Measurements from ENCODE around the gene F2.

The F2 gene

GRCh38 chr11:46760429-46761128 lies 41.6 kb downstream of the F2 start:
- no peak overlapping the region for H3K27ac ChIP-seq (ENCODE audit: low read length, poor library complexity, severe bottlenecking)
- H3K18ac ChIP-seq (ENCODE audit: low read depth in 1 of 2, low read length in 2 of 2), result no peak overlapping the region
- no peak overlapping the region for H3K23ac ChIP-seq (ENCODE audit: low read length in 2 of 2)
- peaks cover 5% of the 10 kb centered on the region for H3K79me1 ChIP-seq (replicated peaks; ENCODE audit: low read length, poor library complexity, severe bottlenecking)
- H3K4me2 ChIP-seq (ENCODE audit: low read length, poor library complexity, severe bottlenecking), result no peak overlapping the region
- no peak overlapping the region for H3K14ac ChIP-seq (ENCODE audit: low read length in 2 of 2)
- no peak overlapping the region for H2BK5ac ChIP-seq (ENCODE audit: low read depth, low read length, poor library complexity, severe bottlenecking)
- H3K4ac ChIP-seq (ENCODE audit: low read depth in 1 of 2, low read length in 2 of 2), result no peak overlapping the region
- over 99% methylated on average over 4 of the region's 6 CpGs for WGBS
- H2BK15ac ChIP-seq (ENCODE audit: low read depth, poor library complexity, severe bottlenecking), result no peak overlapping the region
- no peaks in the 10 kb centered on the region for H3K27me3 ChIP-seq (ENCODE audit: control insufficient read depth in 1 of 2, insufficient read depth in 1 of 2, low read length in 2 of 2)
- DNase-seq, result no peak
- H2AFZ ChIP-seq (ENCODE audit: low read depth, low read length), result no peak overlapping the region
- H2BK12ac ChIP-seq (ENCODE audit: low read length in 2 of 2), result no peak overlapping the region
- H3K4me3 ChIP-seq (ENCODE audit: insufficient read depth in 1 of 2, low read depth in 1 of 2, low read length in 2 of 2), result no peak overlapping the region
- no peak overlapping the region for H4K8ac ChIP-seq (ENCODE audit: low read length)
- H2AK5ac ChIP-seq (ENCODE audit: low read length, severe bottlenecking), result no peak overlapping the region
- H3K4me1 ChIP-seq (ENCODE audit: control insufficient read depth, insufficient read depth, low read depth, low read length), result no peaks in the 10 kb centered on the region
- no peaks in the 10 kb centered on the region for H3K9me3 ChIP-seq (ENCODE audit: control insufficient read depth, low read length)
- H2BK120ac ChIP-seq (ENCODE audit: low read depth, low read length), result no peak overlapping the region
- peaks cover 27 to 93% of the 10 kb centered on the region in 2 experiments for H3K36me3 ChIP-seq (ENCODE audit: control insufficient read depth in 1 of 2, insufficient read depth in 2 of 2, low read depth in 1 of 2, low read length in 2 of 2)
- H3K9ac ChIP-seq (ENCODE audit: low read length), result no peak overlapping the region
- no peak overlapping the region for H4K91ac ChIP-seq (ENCODE audit: low read length)

GRCh38 chr11:46761807-46762206 lies 42.8 kb downstream of the F2 start:
- Histone ChIP-seq H3K79me1 (replicated peaks; ENCODE audit: low read length, poor library complexity, severe bottlenecking) (peaks cover 5% of the 10 kb centered on the region), H2BK120ac (ENCODE audit: low read depth, low read length) (no peak overlapping the region), H2AK5ac (ENCODE audit: low read length, severe bottlenecking) (no peak overlapping the region), H3K4ac (ENCODE audit: low read depth in 1 of 2, low read length in 2 of 2) (no peak overlapping the region), H3K14ac (ENCODE audit: low read length in 2 of 2) (no peak overlapping the region), H2BK5ac (ENCODE audit: low read depth, low read length, poor library complexity, severe bottlenecking) (no peak overlapping the region), H4K8ac (ENCODE audit: low read length) (no peak overlapping the region), H3K9me3 (ENCODE audit: control insufficient read depth, low read length) (no peaks in the 10 kb centered on the region), H2BK15ac (ENCODE audit: low read depth, poor library complexity, severe bottlenecking) (no peak overlapping the region), H3K4me3 (ENCODE audit: insufficient read depth in 1 of 2, low read depth in 1 of 2, low read length in 2 of 2) (no peak overlapping the region), H2AFZ (ENCODE audit: low read depth, low read length) (no peak overlapping the region), H3K4me2 (ENCODE audit: low read length, poor library complexity, severe bottlenecking) (no peak overlapping the region), H3K4me1 (ENCODE audit: control insufficient read depth, insufficient read depth, low read depth, low read length) (no peaks in the 10 kb centered on the region), H3K23ac (ENCODE audit: low read length in 2 of 2) (no peak overlapping the region), H3K27ac (ENCODE audit: low read length, poor library complexity, severe bottlenecking) (no peak overlapping the region), H3K9ac (ENCODE audit: low read length) (no peak overlapping the region), H3K27me3 (ENCODE audit: control insufficient read depth in 1 of 2, insufficient read depth in 1 of 2, low read length in 2 of 2) (no peaks in the 10 kb centered on the region), H2BK12ac (ENCODE audit: low read length in 2 of 2) (no peak overlapping the region), H3K36me3 (ENCODE audit: control insufficient read depth in 1 of 2, insufficient read depth in 2 of 2, low read depth in 1 of 2, low read length in 2 of 2) (peaks cover 27 to 94% of the 10 kb centered on the region in 2 experiments), H3K18ac (ENCODE audit: low read depth in 1 of 2, low read length in 2 of 2) (no peak overlapping the region), H4K91ac (ENCODE audit: low read length) (no peak overlapping the region)
- 100% methylated on average over 4 of the region's 4 CpGs for whole genome bisulfite sequencing
- no peak for DNase-seq

DNA sequence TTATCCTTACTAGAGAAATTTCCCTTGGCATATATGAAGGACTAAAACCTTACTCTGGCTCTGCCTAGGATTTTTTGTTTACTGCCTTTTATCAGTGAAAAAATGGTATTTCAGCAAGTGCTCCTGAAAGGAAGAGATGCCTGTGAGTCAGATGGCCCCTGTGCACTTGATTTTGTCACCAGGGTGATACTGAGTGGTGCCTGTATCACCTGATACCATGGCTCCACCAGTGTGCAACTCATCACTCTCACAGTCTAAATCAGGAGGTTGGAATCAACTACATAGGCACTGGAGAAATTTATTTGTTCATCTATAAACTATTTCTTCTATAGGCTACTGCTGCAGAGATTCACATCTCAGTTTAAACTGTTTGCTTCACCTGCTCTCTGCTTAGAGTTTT lies 43.2 kb downstream of the F2 start:
- no peak overlapping the region for H3K27ac ChIP-seq (ENCODE audit: low read length, poor library complexity, severe bottlenecking)
- no peak overlapping the region for H3K4me3 ChIP-seq (ENCODE audit: insufficient read depth in 1 of 2, low read depth in 1 of 2, low read length in 2 of 2)
- no peaks in the 10 kb centered on the region for H3K27me3 ChIP-seq (ENCODE audit: control insufficient read depth in 1 of 2, insufficient read depth in 1 of 2, low read length in 2 of 2)
- no peak overlapping the region for H3K23ac ChIP-seq (ENCODE audit: low read length in 2 of 2)
- no peak overlapping the region for H2BK120ac ChIP-seq (ENCODE audit: low read depth, low read length)
- DNase-seq, result no peak
- no peaks in the 10 kb centered on the region for H3K4me1 ChIP-seq (ENCODE audit: control insufficient read depth, insufficient read depth, low read depth, low read length)
- no peak overlapping the region for H4K8ac ChIP-seq (ENCODE audit: low read length)
- no peak overlapping the region for H2AFZ ChIP-seq (ENCODE audit: low read depth, low read length)
- H3K79me1 ChIP-seq (replicated peaks; ENCODE audit: low read length, poor library complexity, severe bottlenecking), result peaks cover 5% of the 10 kb centered on the region
- no peak overlapping the region for H3K18ac ChIP-seq (ENCODE audit: low read depth in 1 of 2, low read length in 2 of 2)
- H2BK15ac ChIP-seq (ENCODE audit: low read depth, poor library complexity, severe bottlenecking), result no peak overlapping the region
- no peak overlapping the region for H3K9ac ChIP-seq (ENCODE audit: low read length)
- peaks cover 28 to 94% of the 10 kb centered on the region in 2 experiments for H3K36me3 ChIP-seq (ENCODE audit: control insufficient read depth in 1 of 2, insufficient read depth in 2 of 2, low read depth in 1 of 2, low read length in 2 of 2)
- no peaks in the 10 kb centered on the region for H3K9me3 ChIP-seq (ENCODE audit: control insufficient read depth, low read length)
- H2AK5ac ChIP-seq (ENCODE audit: low read length, severe bottlenecking), result no peak overlapping the region
- H3K4ac ChIP-seq (ENCODE audit: low read depth in 1 of 2, low read length in 2 of 2), result no peak overlapping the region
- H3K4me2 ChIP-seq (ENCODE audit: low read length, poor library complexity, severe bottlenecking), result no peak overlapping the region
- no peak overlapping the region for H3K14ac ChIP-seq (ENCODE audit: low read length in 2 of 2)
- H2BK5ac ChIP-seq (ENCODE audit: low read depth, low read length, poor library complexity, severe bottlenecking), result no peak overlapping the region
- no peak overlapping the region for H2BK12ac ChIP-seq (ENCODE audit: low read length in 2 of 2)
- H4K91ac ChIP-seq (ENCODE audit: low read length), result no peak overlapping the region

DNA sequence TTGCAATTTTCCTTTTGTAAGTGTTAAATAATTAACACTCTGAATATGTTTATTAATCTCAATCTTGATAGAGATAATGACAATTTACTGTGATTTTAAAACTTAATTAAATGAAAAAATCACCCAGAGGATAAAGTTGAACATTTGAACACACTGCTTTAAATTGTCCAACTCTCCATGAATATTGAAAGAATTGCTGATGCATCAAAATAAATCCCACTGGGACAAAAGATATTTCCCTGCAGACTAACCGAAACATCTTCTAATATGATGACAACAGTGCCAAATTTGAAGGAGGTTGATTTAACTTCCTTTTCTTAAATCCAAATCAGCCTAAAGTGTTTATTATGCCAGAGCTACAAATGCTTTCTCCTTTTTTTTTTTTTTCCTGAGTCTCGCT lies 47.6 kb downstream of the F2 start:
- H3K4ac ChIP-seq (ENCODE audit: low read depth in 1 of 2, low read length in 2 of 2), result no peak overlapping the region
- WGBS, result 100% methylated on average over 2 of the region's 2 CpGs
- no peak overlapping the region for H4K8ac ChIP-seq (ENCODE audit: low read length)
- no peak overlapping the region for H3K9ac ChIP-seq (ENCODE audit: low read length)
- H3K4me1 ChIP-seq (ENCODE audit: control insufficient read depth, insufficient read depth, low read depth, low read length), result no peaks in the 10 kb centered on the region
- H2BK120ac ChIP-seq (ENCODE audit: low read depth, low read length), result no peak overlapping the region
- H3K4me2 ChIP-seq (ENCODE audit: low read length, poor library complexity, severe bottlenecking), result no peak overlapping the region
- no peak for DNase-seq
- peaks cover 30 to 95% of the 10 kb centered on the region in 2 experiments for H3K36me3 ChIP-seq (ENCODE audit: control insufficient read depth in 1 of 2, insufficient read depth in 2 of 2, low read depth in 1 of 2, low read length in 2 of 2)
- H3K27me3 ChIP-seq (ENCODE audit: control insufficient read depth in 1 of 2, insufficient read depth in 1 of 2, low read length in 2 of 2), result no peaks in the 10 kb centered on the region
- peaks cover 13% of the 10 kb centered on the region for H3K79me1 ChIP-seq (replicated peaks; ENCODE audit: low read length, poor library complexity, severe bottlenecking)
- no peak overlapping the region for H3K27ac ChIP-seq (ENCODE audit: low read length, poor library complexity, severe bottlenecking)
- no peak overlapping the region for H2AFZ ChIP-seq (ENCODE audit: low read depth, low read length)
- H3K23ac ChIP-seq (ENCODE audit: low read length in 2 of 2), result no peak overlapping the region
- no peak overlapping the region for H2AK5ac ChIP-seq (ENCODE audit: low read length, severe bottlenecking)
- no peak overlapping the region for H2BK5ac ChIP-seq (ENCODE audit: low read depth, low read length, poor library complexity, severe bottlenecking)
- H2BK12ac ChIP-seq (ENCODE audit: low read length in 2 of 2), result no peak overlapping the region
- no peak overlapping the region for H2BK15ac ChIP-seq (ENCODE audit: low read depth, poor library complexity, severe bottlenecking)
- no peak overlapping the region for H3K4me3 ChIP-seq (ENCODE audit: insufficient read depth in 1 of 2, low read depth in 1 of 2, low read length in 2 of 2)
- no peaks in the 10 kb centered on the region for H3K9me3 ChIP-seq (ENCODE audit: control insufficient read depth, low read length)
- H4K91ac ChIP-seq (ENCODE audit: low read length), result no peak overlapping the region
- no peak overlapping the region for H3K18ac ChIP-seq (ENCODE audit: low read depth in 1 of 2, low read length in 2 of 2)
- H3K14ac ChIP-seq (ENCODE audit: low read length in 2 of 2), result no peak overlapping the region
